AG10803 (cell line): ENCODE results near the gene AURKAIP1.

ENCODE experiments used
- DNase-seq: peaks from one replicate; pipeline ENCODE4 v3.0.0; 2010; ENCODE audit warnings: low read depth
- H3K4me3 ChIP-seq: 2 replicates; pipeline ENCODE4 v1.5.1; 2011; ENCODE audit warnings: mild to moderate bottlenecking, low read length, control low read depth
- TF ChIP-seq, protein P1 (sequence below): conservative IDR thresholded peaks from 2 replicates; pipeline ENCODE4 v1.5.1; 2011; ENCODE audit warnings: mild to moderate bottlenecking, low read length, control low read depth, inconsistent platforms

The AURKAIP1 gene

GRCh38 chr1:1374929-1375662 is at the start of gene AURKAIP1:
AURKAIP1 (minus strand) TSS chr1:1375207; CDS start chr1:1374756, 451 bp downstream.
- TF ChIP-seq, protein P1, sequence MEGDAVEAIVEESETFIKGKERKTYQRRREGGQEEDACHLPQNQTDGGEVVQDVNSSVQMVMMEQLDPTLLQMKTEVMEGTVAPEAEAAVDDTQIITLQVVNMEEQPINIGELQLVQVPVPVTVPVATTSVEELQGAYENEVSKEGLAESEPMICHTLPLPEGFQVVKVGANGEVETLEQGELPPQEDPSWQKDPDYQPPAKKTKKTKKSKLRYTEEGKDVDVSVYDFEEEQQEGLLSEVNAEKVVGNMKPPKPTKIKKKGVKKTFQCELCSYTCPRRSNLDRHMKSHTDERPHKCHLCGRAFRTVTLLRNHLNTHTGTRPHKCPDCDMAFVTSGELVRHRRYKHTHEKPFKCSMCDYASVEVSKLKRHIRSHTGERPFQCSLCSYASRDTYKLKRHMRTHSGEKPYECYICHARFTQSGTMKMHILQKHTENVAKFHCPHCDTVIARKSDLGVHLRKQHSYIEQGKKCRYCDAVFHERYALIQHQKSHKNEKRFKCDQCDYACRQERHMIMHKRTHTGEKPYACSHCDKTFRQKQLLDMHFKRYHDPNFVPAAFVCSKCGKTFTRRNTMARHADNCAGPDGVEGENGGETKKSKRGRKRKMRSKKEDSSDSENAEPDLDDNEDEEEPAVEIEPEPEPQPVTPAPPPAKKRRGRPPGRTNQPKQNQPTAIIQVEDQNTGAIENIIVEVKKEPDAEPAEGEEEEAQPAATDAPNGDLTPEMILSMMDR, result peak; percentile 33
- DNase-seq, result peak; percentile 100
- peak within 1 kb of the TSS; percentile 87 for H3K4me3 ChIP-seq

DNA sequence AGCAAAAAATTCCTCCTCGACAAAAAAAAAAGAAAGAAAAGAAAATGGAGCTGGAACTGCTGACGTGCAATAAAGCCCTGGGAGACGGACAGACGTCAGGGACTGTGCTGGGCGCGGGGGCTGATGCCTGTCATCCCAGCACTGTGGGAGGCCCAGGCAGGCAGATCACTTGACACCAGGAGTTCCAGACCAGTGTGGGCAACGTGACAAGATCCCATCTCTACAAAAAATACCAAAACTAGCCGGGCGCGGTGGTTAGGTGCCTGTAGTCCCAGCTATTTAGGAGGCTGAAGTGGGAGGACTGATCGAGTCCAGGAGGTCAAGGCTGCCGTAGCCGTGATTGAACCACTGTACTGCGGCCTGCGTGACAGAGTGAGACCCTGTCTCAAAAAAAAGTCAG is 49.7 kb upstream of the AURKAIP1 start:
- no peak overlapping the region for H3K4me3 ChIP-seq
- TF ChIP-seq, protein P1, result no peak
- no peak for DNase-seq

GRCh38 chr1:1423245-1423597 is 48.2 kb upstream of the AURKAIP1 start:
- no peak for DNase-seq
- H3K4me3 ChIP-seq, result no peak overlapping the region
- TF ChIP-seq, protein P1, result no peak

DNA sequence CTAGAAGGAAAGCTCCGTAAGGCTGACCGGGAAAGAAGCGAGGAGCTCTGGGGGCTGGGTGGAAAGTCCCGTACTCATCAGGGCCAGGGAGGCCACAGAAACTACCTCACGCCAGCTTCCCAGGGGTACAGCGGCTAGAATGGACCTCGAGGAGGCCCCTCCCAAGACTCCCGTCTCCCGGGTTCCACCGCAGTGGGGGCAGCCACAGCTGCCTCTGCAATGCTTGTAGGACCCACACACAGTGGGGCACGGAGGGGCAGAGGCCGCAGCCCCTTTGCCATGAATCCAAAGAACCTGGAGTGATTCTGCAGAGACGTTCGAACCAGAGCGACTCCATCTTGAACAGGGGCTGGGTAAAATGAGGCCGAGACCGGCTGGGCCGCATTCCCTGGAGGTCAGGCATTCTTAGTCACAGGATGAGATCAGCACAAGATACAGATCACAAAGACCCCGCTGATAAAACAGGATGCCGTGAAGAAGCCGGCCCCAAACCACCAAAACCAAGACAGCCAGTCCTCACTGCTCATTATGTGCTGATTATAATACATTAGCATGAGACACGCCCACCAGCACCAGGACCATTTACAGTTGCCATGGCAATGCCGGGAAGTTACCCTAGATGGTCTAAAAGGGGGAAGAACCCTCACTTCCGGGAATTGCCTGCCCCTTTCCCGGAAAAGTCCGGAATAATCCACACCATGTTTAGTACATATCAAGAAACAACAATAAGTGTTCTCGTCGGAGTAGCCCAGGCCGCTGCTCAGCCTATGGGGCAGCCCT is 47.6 kb upstream of the AURKAIP1 start:
- DNase-seq, result no peak
- TF ChIP-seq, protein P1, result no peak
- H3K4me3 ChIP-seq, result no peak overlapping the region

- TF ChIP-seq, protein P1, result no peak
- no peak overlapping the region for H3K4me3 ChIP-seq
- no peak for DNase-seq
These were observed 47.0 kb upstream of the AURKAIP1 start for GRCh38 chr1:1421907-1422464.

GRCh38 chr1:1421147-1421906 is 46.3 kb upstream of the AURKAIP1 start, which contains the start of gene ANKRD65:
ANKRD65 (minus strand) TSS chr1:1421276; CDS start chr1:1421005, 271 bp downstream.
- TF ChIP-seq, protein P1, result no peak
- H3K4me3 ChIP-seq, result no peak within 1 kb of the TSS
- no peak for DNase-seq
